ENCODE data around the gene NCCRP1.

GRCh38 chr19:39157275-39157996, 39.3 kb upstream of the NCCRP1 start:
- TF ChIP-seq REST (IDR thresholded peaks at IDR 0.05; ENCODE audit: low read depth): no peak
- TF ChIP-seq RAD21 (IDR thresholded peaks at IDR 0.05; ENCODE audit: low read depth): no peak
- TF ChIP-seq TEAD4 (IDR thresholded peaks at IDR 0.05): no peak
- no peak for TF ChIP-seq TAF1 (IDR thresholded peaks at IDR 0.05; ENCODE audit: low read depth)
- no peak for TF ChIP-seq EP300 (IDR thresholded peaks at IDR 0.05; ENCODE audit: borderline replicate concordance)
- TF ChIP-seq ZBTB7A (IDR thresholded peaks at IDR 0.05; ENCODE audit: low read depth): no peak
- no peak for TF ChIP-seq CREB1 (IDR thresholded peaks at IDR 0.05; ENCODE audit: low read depth)
- TF ChIP-seq MAX (IDR thresholded peaks at IDR 0.05): no peak
- TF ChIP-seq YY1 (IDR thresholded peaks at IDR 0.05; ENCODE audit: low read depth): no peak
